Measurements from ENCODE around the gene OBSCN.
A peak's percentile ranks its signal among the peaks of the same experiment; 100 is the strongest.

The OBSCN gene

DNA sequence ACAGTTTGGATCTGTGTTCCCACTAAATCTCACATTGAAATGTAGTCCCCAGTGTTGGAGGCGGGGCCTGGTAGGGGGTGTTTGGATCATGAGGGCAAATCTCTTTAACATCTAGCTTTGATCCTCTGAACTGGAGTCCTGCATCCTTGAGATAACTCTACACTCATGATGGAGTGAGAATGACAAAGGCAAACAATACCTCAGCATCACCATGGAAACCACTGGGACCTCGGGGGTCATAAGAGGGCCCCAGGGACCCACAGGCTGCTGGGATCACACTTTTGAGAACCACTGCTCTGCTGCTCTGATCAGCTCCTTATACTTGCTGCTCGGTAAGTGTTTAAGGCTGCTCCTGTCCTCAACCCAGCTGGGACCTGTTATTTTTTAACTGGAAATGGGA is 13.4 kb upstream of the OBSCN start:
- no peak for DNase-seq

DNA sequence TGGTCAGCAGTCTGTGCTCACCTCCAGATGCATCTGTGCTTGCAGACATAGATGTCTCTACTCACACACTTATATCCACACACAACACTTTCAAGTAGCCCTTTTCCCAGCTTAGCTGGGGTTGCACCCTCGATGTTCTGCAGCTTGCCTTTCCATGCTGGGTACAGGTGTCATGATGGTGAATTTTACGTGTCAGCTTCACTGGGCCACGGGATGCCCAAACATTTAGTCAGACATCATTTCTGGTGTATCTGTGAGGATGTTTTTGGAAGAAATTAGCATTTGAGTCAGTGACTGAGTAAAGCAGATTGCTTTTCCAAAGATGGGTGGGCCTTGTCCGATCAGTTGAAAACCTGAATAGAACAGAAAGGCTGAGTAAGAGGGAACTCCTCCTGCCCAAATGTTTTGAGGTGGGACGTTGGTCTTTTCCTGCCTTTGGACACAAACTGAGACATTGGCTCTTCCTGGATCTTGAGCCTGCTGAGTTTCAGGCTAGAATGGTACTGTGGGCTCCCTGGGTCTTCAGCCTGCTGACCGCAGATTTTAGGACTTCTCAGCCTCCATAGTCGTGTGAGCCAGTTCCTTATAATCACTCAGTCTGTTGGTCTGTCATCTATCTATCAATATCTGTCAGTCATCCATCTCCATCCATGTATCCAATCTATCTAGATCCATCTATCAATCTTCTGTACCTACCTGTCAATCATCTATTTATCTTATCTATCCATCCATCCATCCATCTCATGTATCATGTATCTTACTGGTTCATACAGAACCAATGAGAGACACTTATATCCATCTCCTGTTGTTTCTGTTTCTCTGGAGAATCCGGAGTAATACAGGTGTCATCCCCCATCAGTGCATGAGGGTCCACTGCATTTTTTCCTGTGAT is 12.7 kb upstream of the OBSCN start:
- no peak for DNase-seq

DNA sequence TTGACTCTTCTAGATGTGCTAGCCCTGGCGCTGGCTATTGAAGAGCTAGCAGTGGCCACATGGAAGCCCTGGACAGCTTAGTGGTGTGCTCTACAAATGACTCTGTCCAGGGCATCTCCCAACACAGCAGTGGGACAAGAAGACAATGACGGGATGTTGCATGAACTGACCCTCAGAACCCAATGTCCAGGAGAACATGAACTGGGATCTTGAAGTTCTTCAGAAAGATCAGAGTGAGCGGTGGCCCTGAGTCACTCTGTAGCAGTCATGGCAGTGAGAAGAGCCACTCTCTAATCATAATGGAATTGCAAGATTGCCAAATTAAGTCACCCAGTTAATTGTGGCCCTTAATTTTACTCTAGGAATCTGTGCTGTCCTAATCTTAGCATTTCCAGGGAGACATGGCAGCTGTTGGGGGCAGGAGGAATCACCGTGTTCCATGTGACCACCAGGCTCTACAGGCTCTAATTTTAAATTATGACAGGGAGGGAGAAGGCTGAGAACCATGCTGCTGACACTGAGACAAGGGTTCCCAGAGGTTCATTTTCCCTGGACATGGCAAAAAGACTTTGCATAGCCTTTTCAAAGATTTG is 10.2 kb upstream of the OBSCN start:
- no peak for DNase-seq

DNA sequence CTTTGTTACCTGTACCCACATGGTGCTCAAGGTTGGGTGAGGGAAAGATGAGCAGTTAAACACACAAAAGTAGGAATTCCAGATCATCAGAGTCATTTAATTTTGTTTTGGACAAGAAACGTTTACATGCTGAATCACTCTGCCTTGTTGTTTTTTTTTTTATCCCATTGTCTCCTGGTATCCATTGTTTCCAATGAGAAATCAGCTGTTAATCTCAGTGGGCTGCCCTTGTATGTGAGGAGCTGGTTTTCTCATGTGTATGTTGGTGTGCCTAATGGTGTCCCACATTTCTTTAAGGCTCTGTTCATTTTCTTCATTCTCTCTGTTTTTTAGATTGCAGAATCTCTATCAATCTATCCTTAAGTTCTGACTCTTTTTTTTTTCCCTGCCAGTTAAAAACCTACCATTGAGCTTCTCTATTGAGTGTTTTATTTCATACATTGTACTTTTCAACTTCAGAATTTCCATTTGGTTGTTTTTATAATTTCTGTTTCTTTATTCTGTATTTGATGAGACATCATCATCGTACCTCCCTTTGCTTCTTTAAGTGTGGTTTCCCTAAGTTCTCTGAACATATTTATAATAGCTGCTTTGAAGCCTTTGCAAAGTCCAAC is 8.8 kb upstream of the OBSCN start:
- no peak for DNase-seq

DNA sequence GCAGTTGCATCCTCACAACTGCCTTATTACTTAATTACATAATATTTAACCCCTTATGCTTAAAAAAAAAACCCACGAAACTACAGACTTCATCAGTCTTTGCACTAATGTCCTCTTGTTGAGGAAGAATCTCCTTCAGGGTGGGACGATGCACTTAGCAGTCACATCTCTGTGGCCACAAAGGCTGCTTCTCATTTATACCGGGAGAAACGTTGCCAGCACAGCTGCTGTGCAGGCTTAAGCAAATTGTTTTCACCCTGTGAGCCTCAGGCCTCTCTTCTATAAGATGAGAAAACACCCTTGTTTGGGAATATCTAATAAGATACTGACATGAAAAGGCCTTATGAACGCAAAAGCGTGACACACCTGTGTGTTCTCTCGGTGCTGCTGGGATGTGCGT is 2.9 kb upstream of the OBSCN start:
- DNase-seq = no peak

DNA sequence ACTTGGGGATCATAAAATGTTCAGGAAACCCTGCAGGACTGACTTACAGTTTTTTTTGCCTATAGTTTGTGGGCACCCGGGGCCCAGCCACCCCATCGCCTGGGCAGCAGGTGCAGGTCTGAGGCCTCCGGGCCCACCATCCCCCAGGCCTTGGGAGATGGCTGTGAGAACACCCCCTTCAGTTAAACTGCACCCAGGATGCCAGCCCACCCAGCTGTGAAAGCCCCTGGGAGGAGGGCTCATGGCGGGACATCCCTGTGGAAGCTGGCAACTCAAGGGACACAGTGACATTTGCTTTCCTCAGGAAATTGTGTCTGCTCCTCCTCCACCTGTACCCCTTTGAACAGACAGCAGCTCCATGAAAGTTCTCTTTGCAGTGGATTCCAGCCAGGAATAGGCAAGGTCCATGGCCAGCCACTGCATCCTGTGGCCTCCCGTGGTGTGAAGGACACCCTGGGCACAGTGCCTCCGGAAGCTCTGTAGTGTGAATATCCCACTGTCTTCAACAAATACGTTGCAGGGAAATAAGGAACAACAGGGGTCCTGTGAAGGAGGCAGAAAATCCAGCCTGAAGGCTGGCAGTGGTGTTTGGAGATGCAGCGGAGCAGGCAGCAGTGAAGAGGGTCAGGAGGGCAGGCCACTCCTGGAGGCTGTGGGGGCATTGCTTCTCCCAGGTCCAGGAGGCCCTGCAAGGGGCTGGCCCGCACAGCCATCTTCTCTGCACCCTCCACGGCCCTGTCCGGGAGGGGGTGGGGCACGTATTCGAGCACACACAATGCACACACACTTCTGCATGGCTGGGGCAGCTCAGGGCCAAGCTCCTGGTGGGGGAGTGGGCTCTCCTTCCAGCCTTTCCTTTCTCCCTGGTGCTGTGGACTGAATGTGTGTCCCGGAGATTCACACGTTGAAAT is 2.1 kb upstream of the OBSCN start:
- DNase-seq = peak; percentile 67

DNA sequence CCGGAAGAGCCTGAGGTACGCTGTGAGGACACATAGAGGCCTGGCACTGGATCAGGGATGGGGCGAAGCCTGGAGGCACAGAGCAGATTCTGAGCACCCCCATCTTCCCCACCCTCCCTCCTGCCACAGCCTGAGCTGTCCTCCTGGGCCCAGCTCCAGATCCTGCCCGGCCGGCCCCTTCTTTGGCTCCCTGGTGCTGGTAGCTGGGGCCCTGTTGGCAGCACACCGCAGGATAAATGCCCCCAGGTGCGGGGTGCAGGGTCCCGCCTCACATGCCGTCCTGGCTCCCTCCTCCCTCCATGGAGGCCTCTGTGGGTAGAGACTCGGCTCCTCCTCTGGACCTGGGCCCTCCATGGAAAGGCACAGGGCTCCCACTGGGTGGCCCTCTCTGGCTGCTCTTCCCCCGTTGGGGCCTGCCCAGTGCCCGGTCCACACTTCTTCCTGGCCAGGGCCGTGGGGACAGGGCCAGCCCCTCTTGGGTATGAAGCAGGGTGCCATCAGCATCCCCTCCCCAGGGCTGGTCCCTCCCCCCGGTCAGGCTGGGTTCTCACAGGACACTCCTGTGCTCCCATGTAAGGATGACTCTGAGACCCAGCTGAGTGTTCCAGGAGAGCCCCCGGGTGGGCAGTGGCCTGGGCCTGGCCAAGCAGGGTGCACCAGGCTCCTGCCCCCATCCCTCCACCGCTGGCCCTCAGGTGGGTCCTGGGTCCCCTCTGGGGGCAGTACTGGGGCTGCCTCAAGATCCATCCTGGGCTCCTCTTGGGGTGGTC is 1.1 kb upstream of the OBSCN start:
- peak; percentile 33 for DNase-seq

DNA sequence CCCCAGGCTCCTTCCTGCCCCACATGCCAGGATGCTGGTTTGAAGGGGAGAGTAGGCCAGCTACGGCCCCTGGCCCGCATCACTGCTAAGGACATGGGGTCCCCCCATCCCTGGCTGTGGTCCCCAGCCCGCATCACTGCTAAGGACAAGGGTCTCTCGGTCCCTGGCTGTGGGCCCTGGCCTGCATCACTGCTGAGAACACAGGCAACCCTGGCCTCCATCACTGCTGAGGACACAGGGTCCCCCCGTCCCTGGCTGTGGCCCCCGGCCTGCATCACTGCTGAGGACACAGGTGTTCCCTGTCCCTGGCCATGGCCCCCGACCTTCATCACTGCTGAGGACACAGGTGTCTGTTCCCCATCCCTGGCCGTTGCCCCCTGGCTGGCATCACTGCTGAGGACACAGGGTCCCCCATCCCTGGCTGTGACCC is 448 bp upstream of the OBSCN start:
- no peak for DNase-seq

DNA sequence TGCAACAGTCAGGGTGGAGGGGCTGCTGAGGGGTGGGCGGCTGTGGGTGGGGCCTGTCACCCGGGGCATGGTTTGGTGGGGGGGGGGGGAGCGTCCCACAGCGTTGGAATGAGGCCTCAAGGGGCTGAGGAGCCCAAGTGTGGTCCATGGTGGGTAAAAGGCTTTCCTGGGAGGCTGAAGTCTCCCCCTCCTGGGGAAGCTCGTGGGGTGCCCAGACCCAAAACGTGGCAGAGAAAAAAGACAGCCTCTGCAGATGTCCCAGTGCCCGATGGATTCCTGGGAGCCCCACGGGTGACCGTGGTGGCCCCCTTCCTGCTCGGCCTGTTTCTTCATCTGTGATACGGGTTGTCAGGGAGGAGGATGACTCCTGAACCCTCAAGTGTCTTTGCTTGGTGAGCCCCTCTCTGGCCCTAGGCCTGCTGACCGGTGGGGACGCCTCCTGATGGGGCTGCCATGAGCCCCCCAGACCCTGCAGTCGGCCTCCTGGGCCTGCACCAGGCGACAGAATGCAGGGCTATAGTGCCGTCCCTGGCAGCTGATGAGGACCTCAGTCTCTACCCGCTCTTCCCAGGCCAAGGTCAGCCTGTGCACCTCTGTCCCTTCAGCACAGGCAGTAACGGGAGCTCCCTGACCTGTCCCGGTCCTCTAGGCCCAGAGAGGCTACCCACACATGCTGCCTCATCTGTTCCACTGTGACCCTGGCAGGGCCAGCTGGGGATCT is 1.1 kb downstream of the OBSCN start:
- DNase-seq = no peak

DNA sequence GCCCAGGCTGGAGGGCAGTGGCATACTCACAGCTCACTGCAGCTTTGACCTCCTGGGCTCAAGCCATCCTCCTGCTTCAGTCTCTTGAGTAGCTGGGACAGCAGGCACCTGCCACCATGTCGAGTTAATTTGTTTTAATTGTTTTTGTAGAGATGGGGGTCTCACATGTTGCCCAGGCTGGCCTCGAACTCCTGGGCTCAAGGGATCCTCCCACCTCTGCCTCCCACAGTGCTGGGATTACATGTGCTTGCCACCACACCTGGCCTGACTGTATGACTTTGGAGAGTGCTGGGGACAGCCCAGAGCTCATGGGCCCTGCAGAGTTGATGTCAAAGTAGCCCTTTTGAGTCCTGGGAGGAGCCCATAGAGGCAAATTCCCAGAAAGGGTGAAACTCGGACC is 1.8 kb downstream of the OBSCN start:
- DNase-seq = no peak

DNA sequence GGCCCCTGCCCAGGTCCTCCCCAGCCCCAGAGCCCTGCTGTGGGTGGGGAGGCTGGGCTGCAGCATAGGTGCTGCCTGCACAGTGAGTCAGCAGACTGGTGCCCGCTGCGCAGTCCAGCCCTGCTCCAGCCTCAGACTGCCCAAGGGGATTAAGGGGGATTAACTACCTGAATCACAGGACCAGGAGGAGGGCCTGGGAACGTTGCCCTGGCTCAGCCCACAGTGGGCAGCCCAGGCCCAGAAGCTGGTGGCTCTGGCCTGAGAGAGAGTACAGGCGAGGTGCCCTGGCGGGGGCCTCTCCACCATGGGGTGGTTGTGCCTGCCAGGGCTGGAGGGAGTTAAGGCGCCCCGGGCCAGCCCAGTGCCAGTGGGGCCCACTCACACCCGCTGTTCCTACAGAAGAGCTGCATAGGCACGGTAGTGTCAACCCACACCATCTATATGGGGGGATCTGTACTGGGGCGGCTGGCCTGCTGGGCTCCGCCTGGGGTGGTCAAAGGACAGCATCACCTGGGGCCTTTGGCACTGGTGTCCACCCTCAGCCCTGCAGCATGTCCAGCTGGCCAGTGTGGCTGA is 2.3 kb downstream of the OBSCN start:
- no peak for DNase-seq

DNA sequence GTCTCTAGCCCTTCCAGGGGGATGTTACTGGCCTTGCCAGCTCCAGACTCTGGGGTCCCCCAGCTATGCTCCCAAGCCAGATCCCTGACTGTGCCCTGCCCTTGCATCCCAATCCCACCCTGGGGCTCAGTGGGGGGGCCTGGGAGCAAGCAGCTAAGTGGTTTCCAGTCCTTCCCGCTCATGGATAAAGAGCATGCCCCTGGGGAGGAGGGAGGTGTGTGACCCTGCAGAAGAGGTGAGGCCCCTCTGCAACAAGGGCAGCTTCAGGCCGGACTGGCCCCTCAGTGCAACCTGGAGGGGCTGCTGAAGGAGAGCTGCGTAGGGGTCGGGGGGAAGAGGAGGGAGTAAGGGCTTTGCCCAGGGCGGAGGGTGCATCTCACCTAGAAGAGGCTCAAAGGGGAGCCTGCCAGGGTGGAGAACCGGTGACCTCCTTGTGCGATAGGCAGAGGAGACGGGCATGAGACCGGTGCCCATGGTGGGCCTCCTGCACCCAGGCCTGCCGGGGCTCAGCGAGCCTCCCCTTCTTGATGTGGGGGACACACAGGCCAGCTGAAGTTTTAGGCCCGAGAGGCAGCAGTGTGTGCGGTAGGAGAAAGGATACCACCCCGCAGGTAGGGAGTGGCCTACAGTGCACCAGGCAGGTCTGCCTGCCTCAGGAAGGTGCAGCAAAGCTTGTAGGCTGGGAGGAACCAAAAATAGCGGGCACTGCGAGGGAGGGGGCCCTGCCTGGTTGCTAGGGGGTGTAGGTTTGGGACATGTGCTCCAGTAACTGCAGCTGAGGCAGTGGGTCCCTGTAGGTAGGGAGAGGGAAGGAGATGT is 3.1 kb downstream of the OBSCN start:
- DNase-seq = peak; percentile 13

DNA sequence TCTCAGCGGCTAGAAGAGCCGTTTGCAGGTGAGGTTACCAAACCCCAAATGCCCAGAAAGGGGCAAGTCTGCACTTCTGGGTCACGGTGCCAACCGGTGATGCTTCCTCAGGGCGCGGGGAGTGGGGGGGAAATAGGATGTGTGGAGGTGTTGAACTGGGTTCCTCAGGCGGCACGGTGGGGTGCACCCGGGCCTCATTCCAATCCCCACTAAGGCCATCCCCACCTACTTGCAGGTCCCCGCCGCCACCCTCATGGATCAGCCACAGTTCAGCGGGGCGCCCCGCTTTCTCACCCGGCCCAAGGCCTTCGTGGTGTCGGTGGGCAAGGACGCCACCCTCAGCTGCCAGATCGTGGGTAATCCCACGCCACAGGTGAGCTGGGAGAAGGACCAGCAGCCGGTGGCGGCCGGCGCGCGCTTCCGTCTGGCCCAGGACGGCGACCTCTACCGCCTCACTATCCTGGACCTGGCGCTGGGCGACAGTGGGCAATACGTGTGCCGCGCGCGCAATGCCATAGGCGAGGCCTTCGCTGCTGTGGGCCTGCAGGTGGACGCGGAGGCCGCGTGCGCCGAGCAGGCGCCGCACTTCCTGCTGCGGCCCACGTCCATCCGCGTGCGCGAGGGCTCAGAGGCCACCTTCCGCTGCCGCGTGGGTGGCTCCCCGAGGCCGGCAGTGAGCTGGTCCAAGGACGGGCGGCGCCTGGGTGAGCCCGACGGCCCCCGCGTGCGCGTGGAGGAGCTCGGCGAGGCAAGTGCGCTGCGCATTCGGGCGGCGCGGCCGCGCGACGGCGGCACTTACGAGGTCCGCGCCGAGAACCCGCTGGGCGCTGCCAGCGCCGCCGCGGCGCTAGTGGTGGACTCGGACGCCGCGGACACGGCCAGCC is 3.9 kb downstream of the OBSCN start:
- DNase-seq = peak; percentile 9

DNA sequence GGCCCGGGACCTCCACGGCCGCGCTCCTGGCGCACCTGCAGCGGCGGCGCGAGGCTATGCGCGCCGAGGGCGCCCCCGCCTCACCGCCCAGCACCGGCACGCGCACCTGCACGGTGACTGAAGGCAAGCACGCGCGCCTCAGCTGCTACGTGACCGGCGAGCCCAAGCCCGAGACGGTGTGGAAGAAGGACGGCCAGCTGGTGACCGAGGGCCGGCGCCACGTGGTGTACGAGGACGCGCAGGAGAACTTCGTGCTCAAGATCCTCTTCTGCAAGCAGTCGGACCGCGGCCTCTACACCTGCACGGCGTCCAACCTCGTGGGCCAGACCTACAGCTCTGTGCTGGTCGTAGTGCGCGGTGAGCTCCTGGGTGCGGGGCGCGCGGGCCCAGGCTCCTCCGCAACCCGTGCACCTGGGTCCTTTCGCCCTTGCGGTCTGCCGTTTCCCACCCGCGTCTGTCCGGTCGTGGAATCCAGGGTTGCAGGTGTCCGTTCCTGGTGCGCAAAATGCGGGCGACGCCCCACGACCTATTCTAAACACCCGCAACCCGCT is 4.6 kb downstream of the OBSCN start:
- peak; percentile 63 for DNase-seq

DNA sequence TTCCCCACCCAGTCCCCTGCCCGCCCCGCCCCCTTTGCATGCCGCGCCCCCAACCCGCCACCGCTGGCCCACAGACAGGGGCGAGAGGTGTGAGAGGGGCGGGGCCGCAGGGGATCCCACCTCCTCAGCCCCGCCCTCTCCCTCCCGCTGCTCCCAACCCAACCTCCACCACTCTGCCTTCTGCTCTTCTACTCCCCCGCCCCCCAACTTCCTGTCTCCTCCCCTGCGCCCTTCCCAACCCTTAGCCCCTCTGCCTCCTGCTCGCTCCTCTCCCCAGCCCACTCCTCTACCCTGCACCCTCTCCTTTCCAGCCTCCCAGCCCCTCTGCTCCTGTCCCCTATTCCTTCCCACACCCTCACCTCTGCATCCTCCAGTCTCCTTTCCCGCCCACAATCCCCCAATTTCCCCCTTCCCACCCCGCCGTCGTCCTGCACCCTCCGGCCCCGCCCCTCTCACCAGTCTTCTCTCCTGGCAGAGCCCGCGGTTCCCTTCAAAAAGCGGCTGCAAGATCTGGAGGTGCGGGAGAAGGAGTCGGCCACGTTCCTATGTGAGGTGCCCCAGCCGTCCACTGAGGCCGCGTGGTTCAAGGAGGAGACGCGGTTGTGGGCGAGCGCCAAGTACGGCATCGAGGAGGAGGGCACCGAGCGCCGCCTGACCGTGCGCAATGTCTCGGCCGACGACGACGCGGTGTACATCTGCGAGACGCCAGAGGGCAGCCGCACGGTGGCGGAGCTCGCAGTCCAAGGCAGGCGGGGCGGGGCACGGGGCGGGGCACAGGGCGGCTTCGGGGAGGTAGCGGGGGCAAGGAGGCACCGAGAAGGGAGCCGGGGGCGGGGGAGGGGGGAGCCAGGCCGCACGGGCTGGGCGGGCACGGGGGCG is 5.4 kb downstream of the OBSCN start:
- DNase-seq = peak; percentile 88

DNA sequence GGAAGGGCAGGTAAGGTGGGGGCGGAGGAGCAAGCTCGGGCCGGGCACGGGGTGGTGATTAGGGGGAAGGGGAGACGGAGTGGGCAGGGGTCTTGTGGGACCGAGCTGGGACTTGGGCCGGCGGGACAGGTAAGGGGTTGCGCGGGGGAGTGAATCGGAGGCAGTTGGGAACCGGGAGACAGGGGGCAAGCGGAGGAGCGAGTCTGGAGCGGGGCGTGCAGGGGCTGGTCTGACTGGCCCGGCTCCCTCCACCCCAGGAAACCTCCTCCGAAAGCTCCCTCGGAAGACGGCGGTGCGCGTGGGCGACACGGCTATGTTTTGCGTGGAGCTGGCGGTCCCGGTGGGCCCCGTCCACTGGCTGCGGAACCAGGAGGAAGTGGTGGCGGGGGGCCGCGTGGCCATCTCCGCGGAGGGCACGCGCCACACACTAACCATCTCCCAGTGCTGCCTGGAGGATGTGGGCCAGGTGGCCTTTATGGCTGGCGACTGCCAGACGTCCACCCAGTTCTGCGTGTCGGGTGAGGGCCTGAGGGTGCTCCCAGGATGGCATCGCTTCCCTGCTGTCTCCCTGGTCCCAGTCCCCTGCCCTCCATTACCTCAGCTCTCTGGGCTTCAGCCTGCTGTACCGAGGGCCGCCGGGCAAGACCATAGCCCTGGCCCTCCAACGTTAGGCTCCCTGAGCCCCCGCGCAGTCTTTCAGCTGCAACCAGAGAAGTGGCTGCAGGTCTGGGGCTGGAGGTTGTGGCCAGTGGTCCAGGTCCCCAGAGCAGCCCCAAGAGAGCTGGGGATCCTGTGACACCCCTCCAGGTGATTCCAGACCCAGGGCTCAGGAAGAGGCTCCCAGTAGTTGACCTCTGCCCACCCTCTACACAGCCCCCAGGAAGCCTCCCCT is 6.3 kb downstream of the OBSCN start:
- peak; percentile 34 for DNase-seq

Data from retina (tissue), 1 donor.